GM12878 (cell line): ENCODE data around the gene NR1D2. TPM values are rescaled to one million over a fixed set of nuclear protein-coding genes. Genes with fewer than 3 reads are reported as not detected.

Source experiments
- ATF3 ChIP-seq: IDR thresholded peaks from 2 replicates; pipeline ENCODE4 v1.6.1; 2011; ENCODE audit warnings: low read depth, mild to moderate bottlenecking, low read length, moderate library complexity, borderline replicate concordance; ENCODE audit errors: extremely low read depth
- CBX3 ChIP-seq: fragments of 200-600 bp; sonication (generic); IDR thresholded peaks from 2 replicates; pipeline ENCODE4 v1.6.1; 2016; ENCODE audit warnings: low read depth, borderline replicate concordance
- HDAC6 ChIP-seq: fragments of 200-600 bp; sonication (generic); IDR thresholded peaks from one replicate; pipeline ENCODE4 v1.8.0; 2017; ENCODE audit warnings: antibody characterized with exemption; ENCODE audit not compliant: unreplicated experiment
- NFXL1 ChIP-seq: fragments of 450-650 bp; IDR thresholded peaks from 2 replicates; pipeline ENCODE4 v1.6.1; 2017; ENCODE audit warnings: antibody characterized with exemption, mild to moderate bottlenecking, borderline replicate concordance
- NFYB ChIP-seq: IDR thresholded peaks from 2 replicates; pipeline ENCODE4 v1.6.1; 2011; ENCODE audit warnings: low read depth, mild to moderate bottlenecking, low read length, improper control_type of control experiment, moderate library complexity; ENCODE audit not compliant: insufficient read depth
- RBBP5 ChIP-seq: fragments of 200-600 bp; sonication (generic); conservative IDR thresholded peaks from 2 replicates; pipeline ENCODE4 v1.6.1; 2016
- RCOR1 ChIP-seq: conservative IDR thresholded peaks from 2 replicates; pipeline ENCODE4 v1.6.1; 2012; ENCODE audit warnings: low read depth, low read length, improper control_type of control experiment
- SIX5 ChIP-seq: IDR thresholded peaks from 2 replicates; pipeline ENCODE4 v1.6.1; 2011; ENCODE audit warnings: mild to moderate bottlenecking, low read depth, low read length, moderate library complexity; ENCODE audit not compliant: severe bottlenecking
- SMAD5 ChIP-seq: IDR thresholded peaks from 2 replicates; pipeline ENCODE4 v1.6.1; 2016; ENCODE audit warnings: antibody characterized with exemption, low read depth
- TAF1 ChIP-seq: IDR thresholded peaks from 2 replicates; pipeline ENCODE4 v1.6.1; 2011; ENCODE audit warnings: mild to moderate bottlenecking, low read depth, low read length, borderline replicate concordance
- TCF3 ChIP-seq: IDR thresholded peaks from 2 replicates; pipeline ENCODE4 v1.6.1; 2012; ENCODE audit warnings: low read depth, mild to moderate bottlenecking, low read length, borderline replicate concordance; ENCODE audit not compliant: insufficient read depth
- ZBED1 ChIP-seq: IDR thresholded peaks from 2 replicates; pipeline ENCODE4 v1.6.1; 2016; ENCODE audit warnings: borderline replicate concordance
- ZZZ3 ChIP-seq: IDR thresholded peaks from 2 replicates; pipeline ENCODE4 v1.6.1; 2011; ENCODE audit warnings: low read depth; ENCODE audit not compliant: control insufficient read depth, insufficient read length
- polyA plus RNA-seq, 11 experiments: library from polyadenylated mRNA; depleted of rRNA in 4 of 11; unstranded in 6 of 11; stranded (reverse) in 5 of 11; fragments of >200 nt; fragmentation: Nextera tagmentation in 4 of 11; fragmentation: Illumina TruSeq in 1 of 11; extraction: Ambion mirVana in 4 of 11; extraction: Trizol in 1 of 11; gene quantifications; 1 replicate in 1 of 11; 2 replicates in 10 of 11; pipeline versions ENCODE4 v1.2.1 to v1.2.3, GENCODE V29; 2011 to 2016; ENCODE audit warnings: inconsistent platforms in 2 of 11, missing spikeins in 2 of 11, low read depth in 1 of 11
- total RNA-seq, 4 experiments: library from RNA; depleted of rRNA in 3 of 4; stranded (reverse); fragments of >200 nt in 3 of 4; fragmentation: Illumina TruSeq in 1 of 4; extraction: Trizol in 1 of 4; gene quantifications; 2 replicates each; pipeline versions ENCODE4 v1.2.1 to v1.2.3, GENCODE V29; 2013 to 2021
- TF ChIP-seq, protein P1 (sequence below): IDR thresholded peaks from 2 replicates; pipeline ENCODE4 v1.6.1; 2012; ENCODE audit warnings: low read depth, low read length, improper control_type of control experiment
- TF ChIP-seq, protein P2 (sequence below): fragments of 450-650 bp; IDR thresholded peaks from 2 replicates; pipeline ENCODE4 v1.6.1; 2017; ENCODE audit warnings: mild to moderate bottlenecking, moderate library complexity
- TF ChIP-seq, protein P3 (sequence below): fragments of 450-650 bp; IDR thresholded peaks from 2 replicates; pipeline ENCODE4 v1.6.1; 2018; ENCODE audit warnings: mild to moderate bottlenecking, low read depth, moderate library complexity; ENCODE audit not compliant: partially characterized antibody

NR1D2 gene
- total and polyA plus RNA-seq, 10 of the 15 experiments (the other 5 are each of a cell fraction or from before 2014, with no cell fraction given): 0.67 to 5.3 (median 2.6) TPM

GRCh38 chr3:23945913-23946687 is 1.0 kb downstream of the NR1D2 start (continued):
- no peak for TF ChIP-seq ZZZ3
- no peak for TF ChIP-seq NFYB
- TF ChIP-seq, protein P1, sequence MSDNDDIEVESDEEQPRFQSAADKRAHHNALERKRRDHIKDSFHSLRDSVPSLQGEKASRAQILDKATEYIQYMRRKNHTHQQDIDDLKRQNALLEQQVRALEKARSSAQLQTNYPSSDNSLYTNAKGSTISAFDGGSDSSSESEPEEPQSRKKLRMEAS: no peak; the same call in 1 of the 2 replicates
- TF ChIP-seq ZBED1: no peak
- TF ChIP-seq SIX5: no peak
- no peak for TF ChIP-seq RBBP5
- peak; percentile 19; the same call in 1 of the 2 replicates for TF ChIP-seq TAF1
- no peak for TF ChIP-seq RCOR1
- TF ChIP-seq HDAC6: no peak
- no peak for TF ChIP-seq TCF3
- no peak for TF ChIP-seq NFXL1
- TF ChIP-seq SMAD5: no peak
- no peak for TF ChIP-seq CBX3
- TF ChIP-seq, protein P2, sequence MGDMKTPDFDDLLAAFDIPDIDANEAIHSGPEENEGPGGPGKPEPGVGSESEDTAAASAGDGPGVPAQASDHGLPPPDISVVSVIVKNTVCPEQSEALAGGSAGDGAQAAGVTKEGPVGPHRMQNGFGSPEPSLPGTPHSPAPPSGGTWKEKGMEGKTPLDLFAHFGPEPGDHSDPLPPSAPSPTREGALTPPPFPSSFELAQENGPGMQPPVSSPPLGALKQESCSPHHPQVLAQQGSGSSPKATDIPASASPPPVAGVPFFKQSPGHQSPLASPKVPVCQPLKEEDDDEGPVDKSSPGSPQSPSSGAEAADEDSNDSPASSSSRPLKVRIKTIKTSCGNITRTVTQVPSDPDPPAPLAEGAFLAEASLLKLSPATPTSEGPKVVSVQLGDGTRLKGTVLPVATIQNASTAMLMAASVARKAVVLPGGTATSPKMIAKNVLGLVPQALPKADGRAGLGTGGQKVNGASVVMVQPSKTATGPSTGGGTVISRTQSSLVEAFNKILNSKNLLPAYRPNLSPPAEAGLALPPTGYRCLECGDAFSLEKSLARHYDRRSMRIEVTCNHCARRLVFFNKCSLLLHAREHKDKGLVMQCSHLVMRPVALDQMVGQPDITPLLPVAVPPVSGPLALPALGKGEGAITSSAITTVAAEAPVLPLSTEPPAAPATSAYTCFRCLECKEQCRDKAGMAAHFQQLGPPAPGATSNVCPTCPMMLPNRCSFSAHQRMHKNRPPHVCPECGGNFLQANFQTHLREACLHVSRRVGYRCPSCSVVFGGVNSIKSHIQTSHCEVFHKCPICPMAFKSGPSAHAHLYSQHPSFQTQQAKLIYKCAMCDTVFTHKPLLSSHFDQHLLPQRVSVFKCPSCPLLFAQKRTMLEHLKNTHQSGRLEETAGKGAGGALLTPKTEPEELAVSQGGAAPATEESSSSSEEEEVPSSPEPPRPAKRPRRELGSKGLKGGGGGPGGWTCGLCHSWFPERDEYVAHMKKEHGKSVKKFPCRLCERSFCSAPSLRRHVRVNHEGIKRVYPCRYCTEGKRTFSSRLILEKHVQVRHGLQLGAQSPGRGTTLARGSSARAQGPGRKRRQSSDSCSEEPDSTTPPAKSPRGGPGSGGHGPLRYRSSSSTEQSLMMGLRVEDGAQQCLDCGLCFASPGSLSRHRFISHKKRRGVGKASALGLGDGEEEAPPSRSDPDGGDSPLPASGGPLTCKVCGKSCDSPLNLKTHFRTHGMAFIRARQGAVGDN: no peak; the same call in 1 of the 2 replicates
- peak; percentile 63; the same call in 1 of the 2 replicates for TF ChIP-seq ATF3
- TF ChIP-seq, protein P3, sequence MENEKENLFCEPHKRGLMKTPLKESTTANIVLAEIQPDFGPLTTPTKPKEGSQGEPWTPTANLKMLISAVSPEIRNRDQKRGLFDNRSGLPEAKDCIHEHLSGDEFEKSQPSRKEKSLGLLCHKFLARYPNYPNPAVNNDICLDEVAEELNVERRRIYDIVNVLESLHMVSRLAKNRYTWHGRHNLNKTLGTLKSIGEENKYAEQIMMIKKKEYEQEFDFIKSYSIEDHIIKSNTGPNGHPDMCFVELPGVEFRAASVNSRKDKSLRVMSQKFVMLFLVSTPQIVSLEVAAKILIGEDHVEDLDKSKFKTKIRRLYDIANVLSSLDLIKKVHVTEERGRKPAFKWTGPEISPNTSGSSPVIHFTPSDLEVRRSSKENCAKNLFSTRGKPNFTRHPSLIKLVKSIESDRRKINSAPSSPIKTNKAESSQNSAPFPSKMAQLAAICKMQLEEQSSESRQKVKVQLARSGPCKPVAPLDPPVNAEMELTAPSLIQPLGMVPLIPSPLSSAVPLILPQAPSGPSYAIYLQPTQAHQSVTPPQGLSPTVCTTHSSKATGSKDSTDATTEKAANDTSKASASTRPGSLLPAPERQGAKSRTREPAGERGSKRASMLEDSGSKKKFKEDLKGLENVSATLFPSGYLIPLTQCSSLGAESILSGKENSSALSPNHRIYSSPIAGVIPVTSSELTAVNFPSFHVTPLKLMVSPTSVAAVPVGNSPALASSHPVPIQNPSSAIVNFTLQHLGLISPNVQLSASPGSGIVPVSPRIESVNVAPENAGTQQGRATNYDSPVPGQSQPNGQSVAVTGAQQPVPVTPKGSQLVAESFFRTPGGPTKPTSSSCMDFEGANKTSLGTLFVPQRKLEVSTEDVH: no peak
